ENCODE results near the gene FER.

DNA sequence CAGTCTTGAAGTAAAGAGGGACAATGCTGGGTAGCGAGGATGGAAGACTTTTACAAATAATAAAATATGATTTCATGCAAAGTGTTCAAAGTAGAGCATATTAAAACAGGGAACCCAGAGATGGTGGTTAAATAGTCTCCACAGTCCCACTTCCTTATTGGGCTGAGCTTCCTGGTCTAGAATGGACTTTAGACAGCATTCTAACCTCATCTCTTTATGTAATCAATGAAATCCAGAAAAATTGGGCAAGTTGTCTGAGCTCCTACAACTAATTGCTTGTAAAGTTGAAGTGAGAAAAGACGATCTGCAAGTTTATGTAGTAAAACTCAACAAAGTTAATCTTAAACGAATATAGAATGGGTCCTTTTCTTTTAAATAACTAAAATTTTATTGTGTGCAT is 333.2 kb downstream of the FER start:
- TF ChIP-seq, protein P1, sequence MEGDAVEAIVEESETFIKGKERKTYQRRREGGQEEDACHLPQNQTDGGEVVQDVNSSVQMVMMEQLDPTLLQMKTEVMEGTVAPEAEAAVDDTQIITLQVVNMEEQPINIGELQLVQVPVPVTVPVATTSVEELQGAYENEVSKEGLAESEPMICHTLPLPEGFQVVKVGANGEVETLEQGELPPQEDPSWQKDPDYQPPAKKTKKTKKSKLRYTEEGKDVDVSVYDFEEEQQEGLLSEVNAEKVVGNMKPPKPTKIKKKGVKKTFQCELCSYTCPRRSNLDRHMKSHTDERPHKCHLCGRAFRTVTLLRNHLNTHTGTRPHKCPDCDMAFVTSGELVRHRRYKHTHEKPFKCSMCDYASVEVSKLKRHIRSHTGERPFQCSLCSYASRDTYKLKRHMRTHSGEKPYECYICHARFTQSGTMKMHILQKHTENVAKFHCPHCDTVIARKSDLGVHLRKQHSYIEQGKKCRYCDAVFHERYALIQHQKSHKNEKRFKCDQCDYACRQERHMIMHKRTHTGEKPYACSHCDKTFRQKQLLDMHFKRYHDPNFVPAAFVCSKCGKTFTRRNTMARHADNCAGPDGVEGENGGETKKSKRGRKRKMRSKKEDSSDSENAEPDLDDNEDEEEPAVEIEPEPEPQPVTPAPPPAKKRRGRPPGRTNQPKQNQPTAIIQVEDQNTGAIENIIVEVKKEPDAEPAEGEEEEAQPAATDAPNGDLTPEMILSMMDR (IDR thresholded peaks at IDR 0.05) = no peak
- no peak for TF ChIP-seq POLR2A (IDR thresholded peaks at IDR 0.05)
